DOHH2 (cell line): ENCODE measurements around the gene CYP2U1.

Experiments
- H3F3A ChIP-seq: fragments of 200-600 bp; sonication (generic), shearing (Covaris generic); 2 replicates; pipeline ENCODE4 v1.6.0; 2016; ENCODE audit warnings: antibody characterized with exemption, mild to moderate bottlenecking; ENCODE audit not compliant: control insufficient read depth, insufficient read depth
- H3K27ac ChIP-seq: fragments of 200-600 bp; sonication (generic); 2 replicates; pipeline ENCODE4 v1.5.1; 2014; ENCODE audit warnings: low read depth, mild to moderate bottlenecking, low read length, moderate library complexity
- H3K27me3 ChIP-seq: fragments of 200-600 bp; sonication (generic); 2 replicates; pipeline ENCODE4 v1.6.1; 2014; ENCODE audit warnings: mild to moderate bottlenecking, low read length, mixed read lengths; ENCODE audit not compliant: control insufficient read depth
- H3K36me3 ChIP-seq: fragments of 200-600 bp; sonication (generic); 2 replicates; pipeline ENCODE4 v1.6.1; 2014; ENCODE audit warnings: mild to moderate bottlenecking, low read length, moderate library complexity, mixed read lengths; ENCODE audit not compliant: control insufficient read depth
- H3K4me1 ChIP-seq: fragments of 200-600 bp; sonication (generic); 2 replicates; pipeline ENCODE4 v1.6.1; 2014; ENCODE audit warnings: mild to moderate bottlenecking, low read length, mixed read lengths; ENCODE audit not compliant: control insufficient read depth
- H3K4me2 ChIP-seq: fragments of 200-600 bp; sonication (generic); 2 replicates; pipeline ENCODE4 v1.6.0; 2014; ENCODE audit warnings: mild to moderate bottlenecking, low read length, moderate library complexity
- H3K4me3 ChIP-seq: fragments of 200-600 bp; sonication (generic); 2 replicates; pipeline ENCODE4 v1.5.1; 2014; ENCODE audit warnings: mild to moderate bottlenecking, low read length, mixed read lengths
- H3K79me2 ChIP-seq: fragments of 200-600 bp; sonication (generic); 2 replicates; pipeline ENCODE4 v1.6.1; 2014; ENCODE audit warnings: mild to moderate bottlenecking, low read length, mixed read lengths; ENCODE audit not compliant: control insufficient read depth
- H3K9me2 ChIP-seq: fragments of 200-600 bp; sonication (generic); replicated peaks from 2 replicates; pipeline ENCODE4 v1.6.1; 2014; ENCODE audit warnings: mild to moderate bottlenecking, low read length, mixed read lengths; ENCODE audit not compliant: control insufficient read depth
- H3K9me3 ChIP-seq: fragments of 200-600 bp; sonication (generic); 2 replicates; pipeline ENCODE4 v1.6.1; 2014; ENCODE audit warnings: antibody characterized with exemption, low read length, mixed read lengths; ENCODE audit not compliant: control insufficient read depth, insufficient read depth
- H4K20me1 ChIP-seq: fragments of 200-600 bp; sonication (generic); 2 replicates; pipeline ENCODE4 v1.6.0; 2014; ENCODE audit warnings: low read depth, mild to moderate bottlenecking, antibody characterized with exemption, low read length, moderate library complexity; ENCODE audit not compliant: control insufficient read depth, insufficient read depth
- CTCF ChIP-seq: fragments of 200-600 bp; sonication (generic); IDR thresholded peaks from one replicate; pipeline ENCODE4 v1.5.1; 2014; ENCODE audit warnings: antibody characterized with exemption, mild to moderate bottlenecking, low read depth, low read length; ENCODE audit not compliant: poor library complexity, severe bottlenecking
- EZH2phosphoT487 ChIP-seq: fragments of 200-600 bp; sonication (generic); IDR thresholded peaks from 2 replicates; pipeline ENCODE4 v1.6.1; 2017; ENCODE audit warnings: borderline replicate concordance, mild to moderate bottlenecking, antibody characterized with exemption, low read length, moderate library complexity, mixed read lengths

Gene CYP2U1

GRCh38 chr4:107987916-107988762 lies 56.8 kb downstream of the CYP2U1 start:
- H3K4me2 ChIP-seq: peak overlapping the region; percentile 91
- TF ChIP-seq EZH2phosphoT487 (no peak), CTCF (no peak)
- H3K27me3 ChIP-seq: no peaks in the 10 kb centered on the region
- peaks cover 23% of the 10 kb centered on the region for H3K36me3 ChIP-seq
- H3F3A ChIP-seq: no peaks in the 10 kb centered on the region
- no peak overlapping the region for H3K27ac ChIP-seq
- H3K4me3 ChIP-seq: peak overlapping the region; percentile 98
- H3K9me2 ChIP-seq: no peaks in the 10 kb centered on the region
- peaks cover 16% of the 10 kb centered on the region for H4K20me1 ChIP-seq
- H3K79me2 ChIP-seq: peaks cover 40% of the 10 kb centered on the region
- peaks cover 36% of the 10 kb centered on the region for H3K4me1 ChIP-seq
- no peaks in the 10 kb centered on the region for H3K9me3 ChIP-seq

- H3K9me3 ChIP-seq: no peaks in the 10 kb centered on the region
- no peaks in the 10 kb centered on the region for H3K27me3 ChIP-seq
- no peaks in the 10 kb centered on the region for H3K9me2 ChIP-seq
- peaks cover 46% of the 10 kb centered on the region for H3K79me2 ChIP-seq
- no peak for TF ChIP-seq CTCF
- no peak for TF ChIP-seq EZH2phosphoT487
- H3K36me3 ChIP-seq: peaks cover 23% of the 10 kb centered on the region
- peaks cover 1% of the 10 kb centered on the region; the same call in 1 of the 2 replicates for H3F3A ChIP-seq
- no peak overlapping the region for H3K27ac ChIP-seq
- H3K4me2 ChIP-seq: peak overlapping the region; percentile 91
- peak overlapping the region; percentile 98 for H3K4me3 ChIP-seq
- peaks cover 41% of the 10 kb centered on the region for H3K4me1 ChIP-seq
- H4K20me1 ChIP-seq: peaks cover 16% of the 10 kb centered on the region
Measured at GRCh38 chr4:107988763-107989035, 57.4 kb downstream of the CYP2U1 start.

GRCh38 chr4:107989162-107989536 lies 57.8 kb downstream of the CYP2U1 start:
- H3K4me3 ChIP-seq: peak overlapping the region; percentile 98
- H3K9me2 ChIP-seq: no peaks in the 10 kb centered on the region
- no peaks in the 10 kb centered on the region for H3K27me3 ChIP-seq
- H3F3A ChIP-seq: peaks cover 4% of the 10 kb centered on the region; the same call in 1 of the 2 replicates
- H3K36me3 ChIP-seq: peaks cover 23% of the 10 kb centered on the region
- no peaks in the 10 kb centered on the region for H3K9me3 ChIP-seq
- H3K79me2 ChIP-seq: peaks cover 51% of the 10 kb centered on the region
- peak overlapping the region; percentile 91 for H3K4me2 ChIP-seq
- H3K27ac ChIP-seq: no peak overlapping the region
- peaks cover 46% of the 10 kb centered on the region for H3K4me1 ChIP-seq
- TF ChIP-seq EZH2phosphoT487 (no peak), CTCF (no peak)
- peaks cover 18% of the 10 kb centered on the region for H4K20me1 ChIP-seq
